GM21367 (cell line): ENCODE data around the gene WHRN.
A peak's percentile ranks its signal among the peaks of the same experiment; 100 is the strongest.

ENCODE experiments used
- ATAC-seq: cut with Tn5 transposase; IDR thresholded peaks from one replicate; pipeline ENCODE4 v1.9.1; 2021; ENCODE audit not compliant: unreplicated experiment

The WHRN gene

GRCh38 chr9:114370251-114370967 lies 134.9 kb downstream of the WHRN start:
- ATAC-seq, result no peak

GRCh38 chr9:114369216-114370130 lies 135.8 kb downstream of the WHRN start:
- ATAC-seq, result no peak

- no peak for ATAC-seq
Measured at GRCh38 chr9:114367772-114368569, 137.3 kb downstream of the WHRN start.

GRCh38 chr9:114367366-114367765 lies 137.9 kb downstream of the WHRN start:
- no peak for ATAC-seq

GRCh38 chr9:114366334-114367128 lies 138.7 kb downstream of the WHRN start:
- peak; percentile 47 for ATAC-seq

GRCh38 chr9:114365194-114365593 lies 140.1 kb downstream of the WHRN start:
- no peak for ATAC-seq

GRCh38 chr9:114364134-114365041 lies 140.9 kb downstream of the WHRN start:
- no peak for ATAC-seq

GRCh38 chr9:114363424-114363823 lies 141.8 kb downstream of the WHRN start:
- ATAC-seq, result no peak

- no peak for ATAC-seq
Measured at GRCh38 chr9:114362394-114362793, 142.9 kb downstream of the WHRN start.

- ATAC-seq, result no peak
Measured at GRCh38 chr9:114361542-114361941, 143.7 kb downstream of the WHRN start.

- no peak for ATAC-seq
Measured at GRCh38 chr9:114359801-114360200, 145.5 kb downstream of the WHRN start.

- no peak for ATAC-seq
Measured at GRCh38 chr9:114357911-114358328, 147.4 kb downstream of the WHRN start.

- ATAC-seq, result no peak
Measured at GRCh38 chr9:114357360-114357759, 147.9 kb downstream of the WHRN start.

GRCh38 chr9:114356792-114357191 lies 148.5 kb downstream of the WHRN start:
- no peak for ATAC-seq

GRCh38 chr9:114355821-114356220 lies 149.5 kb downstream of the WHRN start:
- no peak for ATAC-seq
